ENCODE results near the gene TAMALIN. TPM values are rescaled to one million over a fixed set of nuclear protein-coding genes. Genes with fewer than 3 reads are reported as not detected.

The TAMALIN gene
- total RNA-seq, 1 donor from 2014 or later, result 49.2 TPM

GRCh38 chr12:52014567-52015530 lies 8.1 kb downstream of the TAMALIN start:
- no peak for DNase-seq

- no peak for DNase-seq
Measured at GRCh38 chr12:52015532-52016041, 8.8 kb downstream of the TAMALIN start.

GRCh38 chr12:52018433-52019112 lies 11.8 kb downstream of the TAMALIN start:
- no peak for DNase-seq

GRCh38 chr12:52019113-52019770 lies 12.5 kb downstream of the TAMALIN start:
- DNase-seq, result no peak

GRCh38 chr12:52020539-52021336 lies 14.0 kb downstream of the TAMALIN start:
- peak; percentile 79 for DNase-seq

GRCh38 chr12:52022841-52023181 lies 16.1 kb downstream of the TAMALIN start:
- peak; percentile 54 for DNase-seq

- peak; percentile 89 for DNase-seq
Measured at GRCh38 chr12:52023182-52023975, 16.6 kb downstream of the TAMALIN start.

GRCh38 chr12:52023976-52024688 lies 17.4 kb downstream of the TAMALIN start:
- DNase-seq, result no peak

GRCh38 chr12:52024845-52025230 lies 18.1 kb downstream of the TAMALIN start:
- DNase-seq, result peak; percentile 55

- DNase-seq, result no peak
Measured at GRCh38 chr12:52026263-52026662, 19.5 kb downstream of the TAMALIN start.

GRCh38 chr12:52027085-52027843 lies 20.5 kb downstream of the TAMALIN start:
- no peak for DNase-seq

GRCh38 chr12:52029685-52030084 lies 22.9 kb downstream of the TAMALIN start:
- DNase-seq, result no peak

GRCh38 chr12:52032446-52032803 lies 25.7 kb downstream of the TAMALIN start:
- peak; percentile 61 for DNase-seq

GRCh38 chr12:52032804-52033445 lies 26.2 kb downstream of the TAMALIN start:
- DNase-seq, result peak; percentile 98

- no peak for DNase-seq
Measured at GRCh38 chr12:52033446-52034140, 26.8 kb downstream of the TAMALIN start.

GRCh38 chr12:52035190-52035589 lies 28.4 kb downstream of the TAMALIN start:
- DNase-seq, result no peak

- DNase-seq, result no peak
Measured at GRCh38 chr12:52035926-52036325, 29.2 kb downstream of the TAMALIN start.

GRCh38 chr12:52036587-52037171 lies 29.9 kb downstream of the TAMALIN start:
- peak; percentile 83 for DNase-seq
